Prostate gland (tissue), 2 donors: ENCODE measurements around the gene LTF. TPM values are rescaled to one million over a fixed set of nuclear protein-coding genes. Genes with fewer than 3 reads are reported as not detected.

Experiments
- DNase-seq: peaks from one replicate; pipeline ENCODE4 v3.0.0-alpha.2; 2019; ENCODE audit warnings: low spot score
- H3K27ac ChIP-seq, 2 donors: fragments of 200-600 bp; sonication (generic); 2 replicates each; pipeline ENCODE4 v1.5.1; 2017 to 2019
- H3K27me3 ChIP-seq: fragments of 200-600 bp; sonication (generic); replicated peaks from 2 replicates; pipeline ENCODE4 v1.5.1; 2019; ENCODE audit not compliant: insufficient read depth
- H3K36me3 ChIP-seq, 2 donors: fragments of 200-600 bp; sonication (generic); 1 replicate in 1 of 2; 2 replicates in 1 of 2; pipeline versions ENCODE4 v1.5.1 to v1.8.1; 2017 to 2019
- H3K4me1 ChIP-seq: fragments of 200-600 bp; sonication (generic); replicated peaks from 2 replicates; pipeline ENCODE4 v1.5.1; 2019
- H3K4me3 ChIP-seq, 2 donors: fragments of 200-600 bp; sonication (generic); 2 replicates each; pipeline ENCODE4 v1.5.1; 2017 to 2019
- H3K9me3 ChIP-seq: fragments of 200-600 bp; sonication (generic); 2 replicates; pipeline ENCODE4 v1.5.1; 2017
- CTCF ChIP-seq, 4 experiments: fragments of 200-600 bp in 2 of 4; fragments of 450-650 bp in 2 of 4; sonication (generic) in 2 of 4; IDR thresholded peaks; 1 replicate in 3 of 4; 2 replicates in 1 of 4; pipeline ENCODE4 v1.5.1; 2016 to 2019; ENCODE audit warnings: antibody characterized with exemption in 4 of 4, mild to moderate bottlenecking in 2 of 4, moderate library complexity in 2 of 4
- POLR2A ChIP-seq: fragments of 450-650 bp; IDR thresholded peaks from one replicate; pipeline ENCODE4 v1.6.1; 2016; ENCODE audit warnings: antibody characterized with exemption, mild to moderate bottlenecking
- POLR2AphosphoS5 ChIP-seq: sonication (generic); formaldehyde crosslinking; IDR thresholded peaks from one replicate; pipeline ENCODE4 v1.6.1; 2017; ENCODE audit warnings: antibody characterized with exemption
- WGBS: methylation state at CpG from one replicate; pipeline ENCODE4 v1.1.5; 2018; 5-methylcytosine and 5-hydroxymethylcytosine counted together
- intact Hi-C: fragments of 100-400 bp; cut with DNase I; formaldehyde crosslinking; loops from one replicate; pipeline ENCODE4 v1.14.2; 2022
- total RNA-seq, 2 donors: library from RNA; depleted of rRNA; stranded (reverse); fragments of >200 nt; gene quantifications; one replicate each; pipeline ENCODE4 v1.1.0, GENCODE V29; 2016

Gene LTF
- total RNA-seq, 2 donors from 2014 or later, result 22.6 to 130 TPM

- Histone ChIP-seq H3K27me3 (peaks cover 5% of the 10 kb centered on the region), H3K9me3 (no peaks in the 10 kb centered on the region), H3K27ac (no peak overlapping the region), H3K36me3 (no peaks in the 10 kb centered on the region), H3K4me1 (no peaks in the 10 kb centered on the region), H3K4me3 (no peak overlapping the region)
- no peak for DNase-seq
- 78% methylated on average over 3 of the region's 3 CpGs for WGBS
- TF ChIP-seq CTCF (IDR thresholded peaks at IDR 0.05) (no peak), POLR2A (no peak), POLR2AphosphoS5 (no peak)
- intact Hi-C loops, result no loop called here
Observed at GRCh38 chr3:46469680-46470357, 5.1 kb upstream of the LTF start.

- no peaks in the 10 kb centered on the region for H3K36me3 ChIP-seq
- DNase-seq, result no peak
- peaks cover 7% of the 10 kb centered on the region for H3K27me3 ChIP-seq
- no peak overlapping the region for H3K27ac ChIP-seq
- WGBS, result 85% methylated on average over 6 of the region's 6 CpGs
- TF ChIP-seq POLR2AphosphoS5 (no peak), CTCF (IDR thresholded peaks at IDR 0.05) (no peak), POLR2A (no peak)
- no peaks in the 10 kb centered on the region for H3K4me1 ChIP-seq
- H3K9me3 ChIP-seq, result no peaks in the 10 kb centered on the region
- intact Hi-C loops, result no loop called here
- H3K4me3 ChIP-seq, result no peak overlapping the region
Observed at GRCh38 chr3:46468753-46469600, 4.3 kb upstream of the LTF start.

DNA sequence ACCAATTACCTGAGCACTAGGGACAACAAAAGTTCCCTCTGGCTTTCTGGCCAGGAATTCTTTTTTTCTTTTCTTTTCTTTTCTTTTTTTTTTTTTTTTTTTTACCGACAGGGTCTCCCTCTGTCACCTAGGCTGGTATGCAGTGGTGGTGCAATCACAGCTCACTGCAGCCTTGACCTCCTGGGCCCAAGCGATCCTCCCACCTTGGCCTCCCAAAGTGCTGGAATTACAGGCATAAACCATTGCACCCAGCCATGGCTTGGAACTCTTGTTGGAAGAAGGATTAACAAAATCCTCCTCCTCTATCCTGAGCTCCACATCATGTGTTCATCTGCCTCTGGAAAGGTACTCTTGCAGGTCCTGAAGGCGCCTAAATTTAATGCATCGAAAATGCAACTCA is 2.9 kb upstream of the LTF start:
- peaks cover 7% of the 10 kb centered on the region for H3K27me3 ChIP-seq
- no peaks in the 10 kb centered on the region for H3K36me3 ChIP-seq
- WGBS, result 88% methylated on average over 4 of the region's 4 CpGs
- TF ChIP-seq CTCF (IDR thresholded peaks at IDR 0.05), result no peak
- TF ChIP-seq POLR2AphosphoS5, result no peak
- no peak for TF ChIP-seq POLR2A
- intact Hi-C loops, result no loop called here
- H3K4me1 ChIP-seq, result no peaks in the 10 kb centered on the region
- no peaks in the 10 kb centered on the region for H3K9me3 ChIP-seq
- H3K27ac ChIP-seq, result no peak overlapping the region
- no peak for DNase-seq
- no peak overlapping the region for H3K4me3 ChIP-seq

GRCh38 chr3:46466871-46467403 is 2.2 kb upstream of the LTF start:
- intact Hi-C loops, result no loop called here
- no peak for DNase-seq
- H3K9me3 ChIP-seq, result no peaks in the 10 kb centered on the region
- no peak for TF ChIP-seq POLR2A
- no peak for TF ChIP-seq POLR2AphosphoS5
- no peak for TF ChIP-seq CTCF (IDR thresholded peaks at IDR 0.05)
- H3K36me3 ChIP-seq, result no peaks in the 10 kb centered on the region
- 70% methylated on average over 1 of the region's 1 CpG for WGBS
- H3K4me1 ChIP-seq, result no peaks in the 10 kb centered on the region
- no peak overlapping the region for H3K4me3 ChIP-seq
- no peak overlapping the region for H3K27ac ChIP-seq
- peaks cover 7% of the 10 kb centered on the region for H3K27me3 ChIP-seq
